Measurements from ENCODE around the gene GET3. TPM values are rescaled to one million over a fixed set of nuclear protein-coding genes. Genes with fewer than 3 reads are reported as not detected.

GET3 gene
- total and polyA plus RNA-seq, 7 experiments from 2014 or later, result 22.6 to 60.3 (median 32.0) TPM

Small RNAs within 50 kb of the gene (microRNA-seq; reads per million reads assigned to microRNA genes)
- gene MIR5684 (ENCODE audit: borderline microRNAs expressed), result not detected

Other genes with a start within 250 kb of the GET3 start
- 10 to 100 TPM; 10.5 to 33.6 (median 19.0) TPM for gene ZNF564, start 186.0 kb upstream of the GET3 start, total RNA-seq
- 10 to 100 TPM; 15.3 to 17.9 TPM for gene ZNF564, start 186.0 kb upstream of the GET3 start, polyA plus RNA-seq
- gene ZNF490, start 126.7 kb upstream of the GET3 start, total RNA-seq, result 10 to 100 TPM; 10.3 to 14.9 (median 11.6) TPM
- 1 to 10 TPM; 4.6 to 5.3 TPM for gene ZNF490, start 126.7 kb upstream of the GET3 start, polyA plus RNA-seq
- gene ZNF791, start 126.6 kb upstream of the GET3 start, total RNA-seq, result 10 to 100 TPM; 29.1 to 53.3 (median 38.7) TPM
- gene ZNF791, start 126.6 kb upstream of the GET3 start, polyA plus RNA-seq, result 10 to 100 TPM; 12.6 to 13.1 TPM
- gene MAN2B1, start 70.8 kb upstream of the GET3 start, total RNA-seq, result 100 to 1,000 TPM; 105 to 215 (median 138) TPM
- 10 to 100 TPM; 40.6 to 59.5 TPM for gene MAN2B1, start 70.8 kb upstream of the GET3 start, polyA plus RNA-seq
- gene WDR83, start 70.7 kb upstream of the GET3 start, total RNA-seq, result 10 to 100 TPM in 3 of 5 experiments, 1 to 10 TPM in 2; 7.8 to 18.6 (median 14.7) TPM
- 10 to 100 TPM; 13.9 to 20.6 TPM for gene WDR83, start 70.7 kb upstream of the GET3 start, polyA plus RNA-seq
- gene DHPS, start 55.6 kb upstream of the GET3 start, total RNA-seq, result 100 to 1,000 TPM; 125 to 223 (median 174) TPM
- gene DHPS, start 55.6 kb upstream of the GET3 start, polyA plus RNA-seq, result 100 to 1,000 TPM; 113 to 124 TPM
- not detected for gene GNG14, start 49.5 kb upstream of the GET3 start, total RNA-seq
- not detected for gene GNG14, start 49.5 kb upstream of the GET3 start, polyA plus RNA-seq
- 1 to 10 TPM; 2.5 to 8.6 (median 4.3) TPM for gene FBXW9, start 40.9 kb upstream of the GET3 start, total RNA-seq
- 1 to 10 TPM; 4.9 to 8.5 TPM for gene FBXW9, start 40.9 kb upstream of the GET3 start, polyA plus RNA-seq
- 10 to 100 TPM; 53.5 to 78.7 (median 62.5) TPM for gene TNPO2, start 13.6 kb upstream of the GET3 start, total RNA-seq
- gene TNPO2, start 13.6 kb upstream of the GET3 start, polyA plus RNA-seq, result 1 to 10 TPM; 2.0 to 3.8 TPM
- gene TRIR, start 2.8 kb upstream of the GET3 start, total RNA-seq, result 100 to 1,000 TPM; 175 to 225 (median 192) TPM
- gene TRIR, start 2.8 kb upstream of the GET3 start, polyA plus RNA-seq, result 100 to 1,000 TPM; 177 to 216 TPM
- gene BEST2, start 14.3 kb downstream of the GET3 start, total RNA-seq, result not detected
- not detected for gene BEST2, start 14.3 kb downstream of the GET3 start, polyA plus RNA-seq
- gene HOOK2, start 38.1 kb downstream of the GET3 start, total RNA-seq, result 10 to 100 TPM; 16.6 to 37.5 (median 22.3) TPM
- 1 to 10 TPM; 4.0 to 5.3 TPM for gene HOOK2, start 38.1 kb downstream of the GET3 start, polyA plus RNA-seq
- 1,000 to 10,000 TPM in 2 of 5 experiments, 100 to 1,000 TPM in 3; 107 to 2,198 (median 203) TPM for gene JUNB, start 54.0 kb downstream of the GET3 start, total RNA-seq
- gene JUNB, start 54.0 kb downstream of the GET3 start, polyA plus RNA-seq, result 1,000 to 10,000 TPM in 1 of 2 donors, 100 to 1,000 TPM in 1; 690 to 1,125 TPM
- 100 to 1,000 TPM in 3 of 5 experiments, 10 to 100 TPM in 2; 75.1 to 297 (median 117) TPM for gene PRDX2, start 64.3 kb downstream of the GET3 start, total RNA-seq
- gene PRDX2, start 64.3 kb downstream of the GET3 start, polyA plus RNA-seq, result 100 to 1,000 TPM; 313 to 359 TPM
- 10 to 100 TPM in 1 of 5 experiments, 1 to 10 TPM in 2, under 1 TPM in 1, not detected in 1; 0.80 to 18.9 (median 2.1) TPM for gene THSD8, start 64.6 kb downstream of the GET3 start, total RNA-seq
- gene THSD8, start 64.6 kb downstream of the GET3 start, polyA plus RNA-seq, result not detected
- 10 to 100 TPM in 2 of 5 experiments, 1 to 10 TPM in 3; 1.6 to 30.9 (median 9.3) TPM for gene RNASEH2A, start 69.1 kb downstream of the GET3 start, total RNA-seq
- gene RNASEH2A, start 69.1 kb downstream of the GET3 start, polyA plus RNA-seq, result 10 to 100 TPM; 20.3 to 20.4 TPM
- not detected for gene RTBDN, start 97.1 kb downstream of the GET3 start, total RNA-seq
- not detected for gene RTBDN, start 97.1 kb downstream of the GET3 start, polyA plus RNA-seq
- under 1 TPM in 4 of 5 experiments, not detected in 1; 0.51 to 0.93 (median 0.71) TPM for gene MAST1, start 101.0 kb downstream of the GET3 start, total RNA-seq
- gene MAST1, start 101.0 kb downstream of the GET3 start, polyA plus RNA-seq, result 1 to 10 TPM in 1 of 2 donors, under 1 TPM in 1; 0.70 to 3.5 TPM
- gene DNASE2, start 144.0 kb downstream of the GET3 start, total RNA-seq, result 10 to 100 TPM; 14.2 to 29.9 (median 28.1) TPM
- gene DNASE2, start 144.0 kb downstream of the GET3 start, polyA plus RNA-seq, result 10 to 100 TPM; 43.6 to 52.9 TPM
- under 1 TPM in 2 of 5 experiments, not detected in 3; 0.32 to 0.41 TPM for gene KLF1, start 149.7 kb downstream of the GET3 start, total RNA-seq
- gene KLF1, start 149.7 kb downstream of the GET3 start, polyA plus RNA-seq, result not detected
- 10 to 100 TPM; 40.1 to 74.2 (median 54.5) TPM for gene GCDH, start 153.7 kb downstream of the GET3 start, total RNA-seq
- 10 to 100 TPM; 22.0 to 23.2 TPM for gene GCDH, start 153.7 kb downstream of the GET3 start, polyA plus RNA-seq
- 1 to 10 TPM in 3 of 5 experiments, under 1 TPM in 1, not detected in 1; 0.78 to 3.3 (median 2.3) TPM for gene SYCE2, start 181.8 kb downstream of the GET3 start, total RNA-seq
- 1 to 10 TPM in 1 of 2 donors, not detected in 1; 1.4 TPM for gene SYCE2, start 181.8 kb downstream of the GET3 start, polyA plus RNA-seq
- 100 to 1,000 TPM in 1 of 5 experiments, 10 to 100 TPM in 4; 25.9 to 109 (median 52.6) TPM for gene FARSA, start 196.2 kb downstream of the GET3 start, total RNA-seq
- gene FARSA, start 196.2 kb downstream of the GET3 start, polyA plus RNA-seq, result 10 to 100 TPM; 58.0 to 88.3 TPM
- gene CALR, start 201.1 kb downstream of the GET3 start, total RNA-seq, result 1,000 to 10,000 TPM in 1 of 5 experiments, 100 to 1,000 TPM in 4; 449 to 1,130 (median 502) TPM
- 100 to 1,000 TPM; 142 to 155 TPM for gene CALR, start 201.1 kb downstream of the GET3 start, polyA plus RNA-seq
- gene RAD23A, start 208.4 kb downstream of the GET3 start, total RNA-seq, result 100 to 1,000 TPM in 2 of 5 experiments, 10 to 100 TPM in 3; 75.0 to 111 (median 96.4) TPM
- 10 to 100 TPM; 85.5 to 87.2 TPM for gene RAD23A, start 208.4 kb downstream of the GET3 start, polyA plus RNA-seq
- gene GADD45GIP1, start 219.7 kb downstream of the GET3 start, total RNA-seq, result 10 to 100 TPM in 4 of 5 experiments, 1 to 10 TPM in 1; 8.5 to 17.0 (median 13.8) TPM
- 10 to 100 TPM; 58.1 to 60.3 TPM for gene GADD45GIP1, start 219.7 kb downstream of the GET3 start, polyA plus RNA-seq
- not detected for gene DAND5, start 232.1 kb downstream of the GET3 start, total RNA-seq
- not detected for gene DAND5, start 232.1 kb downstream of the GET3 start, polyA plus RNA-seq